Thyroid gland (tissue), 4 donors: ENCODE data around the gene CDS1.

ENCODE experiments used
- CTCF ChIP-seq, 6 experiments: fragments of 200-600 bp in 3 of 6; fragments of 450-650 bp in 3 of 6; sonication (generic) in 3 of 6; IDR thresholded peaks; one replicate each; pipeline ENCODE4 v1.5.1; 2016 to 2019; ENCODE audit warnings: antibody characterized with exemption in 6 of 6, mild to moderate bottlenecking in 2 of 6, inconsistent platforms in 1 of 6, moderate library complexity in 1 of 6
- POLR2A ChIP-seq, 2 donors: fragments of 450-650 bp; IDR thresholded peaks; one replicate each; pipeline ENCODE4 v1.6.1; 2017; ENCODE audit warnings: antibody characterized with exemption in 2 of 2, mild to moderate bottlenecking in 2 of 2, moderate library complexity in 1 of 2

DNA sequence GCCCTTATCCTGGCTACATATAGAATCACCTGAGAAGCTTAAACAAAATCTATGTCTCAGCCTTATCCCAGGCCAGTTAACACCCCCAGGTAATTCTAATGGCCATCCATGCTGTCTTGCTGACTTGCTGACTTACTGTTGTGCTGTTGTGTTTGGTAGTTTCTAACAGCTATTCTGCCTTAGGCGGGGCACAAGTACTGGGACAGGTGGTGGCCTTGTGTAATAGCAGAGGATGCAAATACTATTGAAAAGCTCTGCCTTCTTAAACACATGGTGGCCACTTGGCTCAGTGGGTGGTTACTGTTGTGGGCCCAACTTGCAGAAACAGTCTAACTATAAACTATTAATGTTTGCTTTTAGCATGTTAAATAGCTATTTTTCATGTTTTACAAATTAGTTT, 56.2 kb downstream of the CDS1 start:
- no peak for TF ChIP-seq CTCF (IDR thresholded peaks at IDR 0.05)
- no peak for TF ChIP-seq POLR2A (IDR thresholded peaks at IDR 0.05)
